GM18858 (cell line): Measurements from ENCODE around the gene OR8B8.
"Not testable (repeated sequence)": the region's sequence is repeated elsewhere in the genome, so short reads cannot be mapped to it uniquely, and the experiment has no call there.

Experiments
- ATAC-seq: cut with Tn5 transposase; IDR thresholded peaks from one replicate; pipeline ENCODE4 v1.9.1; 2021; ENCODE audit not compliant: unreplicated experiment

The OR8B8 gene

GRCh38 chr11:124445646-124446150 lies at the start of gene OR8B8:
OR8B8 (minus strand) TSS chr11:124445696; CDS start chr11:124441085, 4,611 bp downstream.
- ATAC-seq: no peak

DNA sequence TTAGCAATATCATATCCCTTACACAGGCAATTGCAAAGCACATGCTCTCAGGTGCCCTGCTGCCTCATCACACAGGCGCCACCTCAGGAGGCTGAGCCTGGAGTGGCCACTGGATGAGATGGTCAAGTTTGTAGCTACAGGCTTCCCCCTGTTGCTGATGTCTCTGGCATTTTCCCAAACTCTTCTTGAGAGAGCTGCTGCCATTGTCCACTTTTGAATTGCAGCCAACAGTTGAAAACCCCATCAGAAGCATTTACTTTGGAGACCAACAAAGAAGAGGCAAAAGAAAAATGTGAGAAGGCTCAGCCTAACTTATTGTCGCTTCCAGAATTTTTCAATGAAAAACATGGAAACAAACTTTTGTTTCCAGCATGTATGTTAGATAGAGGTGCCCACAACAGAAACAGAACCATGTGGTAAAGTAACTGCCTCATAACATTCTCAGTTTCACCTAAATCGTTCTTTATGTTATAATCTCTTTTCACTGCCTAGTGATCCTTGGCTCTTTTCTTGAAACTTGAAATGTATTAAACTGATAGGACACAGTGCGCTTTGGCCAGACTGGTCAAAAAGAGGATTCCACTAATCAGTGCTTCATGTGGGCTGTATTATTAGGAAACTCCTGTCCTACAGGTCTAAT lies 47.6 kb upstream of the OR8B8 start:
- ATAC-seq: no peak

GRCh38 chr11:124483422-124483821 lies 37.9 kb upstream of the OR8B8 start:
- no peak for ATAC-seq

- ATAC-seq: no peak
Measured at GRCh38 chr11:124482362-124483147, 37.1 kb upstream of the OR8B8 start.

GRCh38 chr11:124481365-124482323 lies 36.1 kb upstream of the OR8B8 start:
- no peak for ATAC-seq

GRCh38 chr11:124479561-124479960 lies 34.1 kb upstream of the OR8B8 start:
- ATAC-seq: no peak

DNA sequence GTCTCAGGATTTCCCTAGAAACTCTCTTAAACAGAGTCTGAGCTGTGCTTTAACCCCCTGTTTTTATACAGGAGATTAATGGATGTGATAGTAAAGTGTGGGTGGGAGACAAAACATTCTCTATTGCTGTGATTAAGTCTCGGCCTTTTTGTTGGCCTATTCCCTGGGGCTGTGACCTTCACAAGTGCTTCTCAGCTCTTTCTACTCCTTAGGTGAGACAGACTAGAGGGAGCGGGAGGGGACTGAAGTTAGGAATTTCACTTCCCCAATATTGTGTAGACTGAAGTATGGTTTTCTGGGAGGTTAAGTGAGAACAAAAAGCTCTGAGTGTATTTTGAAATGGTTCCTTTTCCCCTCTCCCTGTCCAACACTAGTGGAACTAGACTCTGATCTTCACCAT lies 29.8 kb upstream of the OR8B8 start:
- ATAC-seq: no peak

GRCh38 chr11:124474779-124475178 lies 29.3 kb upstream of the OR8B8 start:
- ATAC-seq: no peak

- ATAC-seq: no peak
Measured at GRCh38 chr11:124474079-124474478, 28.6 kb upstream of the OR8B8 start.

DNA sequence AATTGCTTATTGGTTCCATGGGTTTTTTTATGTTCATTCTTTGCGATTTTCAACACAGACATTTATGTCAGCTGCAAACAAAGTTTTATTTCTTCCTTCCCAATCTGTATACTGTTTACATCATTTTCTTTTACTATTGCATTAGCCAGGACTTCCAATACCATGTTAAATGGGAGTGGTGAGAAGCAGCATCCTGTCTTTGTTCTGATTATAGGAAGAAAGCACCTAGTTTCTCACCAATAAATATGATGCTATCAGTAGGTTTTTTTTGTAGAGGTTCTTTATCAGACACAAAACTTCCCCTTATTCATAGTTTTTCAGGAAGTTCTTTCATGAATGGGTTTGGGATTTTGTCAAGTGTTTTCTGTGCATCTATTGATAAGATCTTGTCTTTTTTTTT lies 28.0 kb upstream of the OR8B8 start:
- ATAC-seq: no peak

DNA sequence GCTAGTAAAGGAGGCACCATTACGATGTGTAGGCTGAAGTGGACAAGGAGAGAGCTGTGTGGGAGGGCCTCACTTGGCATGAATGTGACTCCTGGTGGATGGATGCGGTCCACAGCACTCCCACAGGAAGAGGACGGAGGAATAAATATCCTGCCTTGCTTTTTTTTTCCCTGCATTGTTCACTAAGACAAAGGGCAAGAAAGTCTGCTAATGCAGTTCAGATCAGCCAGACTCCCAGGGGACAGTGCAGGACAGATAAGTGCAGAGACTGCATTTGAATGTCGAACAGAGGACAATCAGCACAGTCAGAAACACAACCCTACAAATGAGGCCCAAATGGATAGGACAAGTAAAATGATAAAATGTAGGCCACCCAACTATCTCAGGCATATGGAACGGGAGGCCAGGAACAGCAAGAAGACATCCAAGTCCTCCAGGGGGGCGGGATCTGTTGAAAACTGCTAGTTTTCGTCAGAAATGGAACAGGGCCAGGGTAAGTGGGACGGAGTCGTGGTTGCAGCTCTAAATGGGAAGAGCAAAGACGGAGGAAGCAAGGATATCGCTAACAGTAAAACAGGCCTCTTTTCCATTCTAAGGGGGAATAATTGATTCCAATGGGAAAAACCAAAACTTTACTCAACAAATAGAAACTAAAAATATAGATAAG lies 25.2 kb upstream of the OR8B8 start:
- no peak for ATAC-seq

- ATAC-seq: no peak
Measured at GRCh38 chr11:124467381-124467927, 22.0 kb upstream of the OR8B8 start.

DNA sequence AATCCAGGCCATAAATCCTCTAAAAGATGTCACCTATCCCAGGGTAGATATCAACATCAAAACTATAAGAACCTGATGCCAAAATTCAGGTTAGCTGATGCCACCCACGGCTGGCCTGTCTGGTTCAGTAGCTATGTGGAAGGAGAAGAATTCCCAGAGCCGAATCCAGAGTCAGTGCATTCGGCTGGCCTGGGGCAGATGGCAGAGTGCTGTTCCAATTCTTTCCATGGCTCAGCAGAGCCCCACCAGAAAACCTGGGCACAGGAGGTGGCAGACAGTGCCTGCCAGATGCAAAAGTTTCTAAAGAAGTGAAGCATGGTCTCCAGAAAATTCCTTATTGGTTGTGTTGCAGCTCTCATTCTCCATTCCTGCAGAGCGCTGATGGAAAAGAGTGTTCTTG lies 19.9 kb upstream of the OR8B8 start:
- ATAC-seq: no peak

GRCh38 chr11:124463990-124464389 lies 18.5 kb upstream of the OR8B8 start:
- no peak for ATAC-seq

- no peak for ATAC-seq
Measured at GRCh38 chr11:124463324-124463723, 17.8 kb upstream of the OR8B8 start.

DNA sequence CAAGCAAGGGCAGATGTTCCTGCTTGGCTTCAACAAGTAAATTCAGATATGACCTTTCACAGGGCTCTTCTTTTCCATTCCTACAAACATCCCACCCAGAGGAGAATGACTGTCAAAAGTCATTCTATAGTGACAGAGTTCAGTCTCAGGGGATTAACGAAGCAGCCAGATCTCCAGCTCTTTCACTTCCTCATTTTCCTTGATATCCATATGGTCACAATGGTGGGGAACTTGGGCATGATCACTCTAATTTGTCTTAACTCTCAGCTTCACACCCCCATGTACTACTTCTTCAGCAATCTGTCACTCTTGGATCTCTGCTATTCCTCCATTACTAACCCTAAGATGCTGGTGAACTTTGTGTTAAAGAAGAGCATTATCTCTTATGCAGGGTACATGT lies 15.0 kb upstream of the OR8B8 start:
- no peak for ATAC-seq

DNA sequence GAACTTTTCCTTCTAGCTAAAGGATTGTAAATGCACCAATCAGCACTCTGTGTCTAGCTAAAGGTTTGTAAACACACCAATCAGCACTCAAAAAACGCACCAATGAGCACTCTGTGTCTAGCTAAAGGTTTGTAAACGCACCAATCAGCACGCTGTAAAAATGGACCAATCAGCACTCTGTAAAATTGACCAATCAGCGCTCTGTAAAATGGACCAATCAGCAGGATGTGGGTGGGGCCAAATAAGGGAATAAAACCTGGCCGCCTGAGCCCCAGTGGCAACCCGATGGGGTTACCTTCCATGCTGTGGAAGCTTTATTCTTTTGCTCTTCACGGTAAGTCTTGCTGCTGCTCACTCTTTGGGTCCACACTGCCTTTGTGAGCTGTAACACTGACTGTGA lies 13.9 kb upstream of the OR8B8 start:
- not testable (repeated sequence) for ATAC-seq

GRCh38 chr11:124454552-124454951 lies 9.1 kb upstream of the OR8B8 start:
- no peak for ATAC-seq

- no peak for ATAC-seq
Measured at GRCh38 chr11:124446916-124447315, 1.4 kb upstream of the OR8B8 start.

DNA sequence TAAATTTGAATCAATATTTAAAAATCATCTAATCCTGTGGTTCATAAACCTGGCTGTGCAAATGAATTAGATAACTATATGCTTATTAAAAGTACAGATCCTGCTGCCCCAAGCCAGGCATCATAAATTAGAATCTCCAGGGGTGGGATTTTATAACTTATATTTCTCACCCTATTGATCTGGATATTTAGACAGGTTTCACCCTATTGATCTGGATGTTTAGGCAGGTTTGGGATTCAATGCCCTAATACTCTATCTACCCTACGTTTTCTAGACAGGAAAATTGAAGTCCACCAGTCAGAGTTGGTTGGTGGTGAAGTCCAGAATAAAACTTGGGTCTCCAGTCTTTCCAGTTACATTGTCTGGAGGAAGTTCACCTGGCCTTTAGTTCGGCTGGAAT lies 2.6 kb downstream of the OR8B8 start:
- ATAC-seq: no peak
